Ramos (cell line): ENCODE results near the gene ATAD3B.
"Not testable (repeated sequence)": the region's sequence is repeated elsewhere in the genome, so short reads cannot be mapped to it uniquely, and the experiment has no call there.

Source experiments
- in situ Hi-C: fragments of 300-500 bp; cut with MboI; formaldehyde crosslinking; loops from one replicate; pipeline ENCODE4 v1.14.3; 2022; ENCODE audit warnings: low sequenced_read_pairs; ENCODE audit not compliant: unreplicated experiment

ATAD3B gene

DNA sequence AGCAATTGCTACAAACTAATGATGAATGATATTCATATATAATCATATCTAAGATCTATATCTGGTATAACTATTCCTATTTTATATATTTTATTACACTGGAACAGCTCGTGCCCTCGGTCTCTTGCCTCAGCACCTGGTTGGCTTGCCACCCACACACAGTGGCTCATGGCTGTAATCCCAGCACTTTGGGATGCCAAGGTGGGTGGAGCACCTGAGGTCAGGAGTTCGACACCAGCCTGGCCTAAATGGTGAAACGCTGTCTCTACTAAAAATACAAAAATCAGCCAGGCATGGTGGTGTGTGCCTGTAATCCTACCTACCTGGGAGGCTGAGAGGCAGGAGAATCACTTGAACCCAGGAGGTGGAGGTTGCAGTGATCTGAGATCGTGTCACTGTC, 34.2 kb downstream of the ATAD3B start:
- in situ Hi-C loops, result not testable (repeated sequence)

DNA sequence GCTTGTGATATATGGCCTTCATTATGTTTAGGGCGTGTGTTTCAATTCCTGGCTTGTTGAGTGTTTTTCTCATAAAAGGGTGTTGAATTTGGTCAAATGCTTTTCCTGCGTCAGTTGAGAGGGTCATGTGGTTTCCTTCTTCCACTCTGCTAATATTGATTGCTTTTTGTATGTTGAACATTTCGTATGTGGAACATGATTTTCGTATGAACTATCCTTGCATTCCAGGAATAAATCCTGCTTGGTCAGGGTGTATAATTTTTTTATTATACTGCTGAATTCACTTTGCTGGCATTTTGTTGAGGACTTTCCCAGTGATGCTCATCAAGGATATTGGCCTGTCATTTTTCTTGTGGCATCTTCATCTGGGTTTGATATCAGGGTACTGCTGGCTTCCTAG, 35.7 kb downstream of the ATAD3B start:
- in situ Hi-C loops, result no loop called here

DNA sequence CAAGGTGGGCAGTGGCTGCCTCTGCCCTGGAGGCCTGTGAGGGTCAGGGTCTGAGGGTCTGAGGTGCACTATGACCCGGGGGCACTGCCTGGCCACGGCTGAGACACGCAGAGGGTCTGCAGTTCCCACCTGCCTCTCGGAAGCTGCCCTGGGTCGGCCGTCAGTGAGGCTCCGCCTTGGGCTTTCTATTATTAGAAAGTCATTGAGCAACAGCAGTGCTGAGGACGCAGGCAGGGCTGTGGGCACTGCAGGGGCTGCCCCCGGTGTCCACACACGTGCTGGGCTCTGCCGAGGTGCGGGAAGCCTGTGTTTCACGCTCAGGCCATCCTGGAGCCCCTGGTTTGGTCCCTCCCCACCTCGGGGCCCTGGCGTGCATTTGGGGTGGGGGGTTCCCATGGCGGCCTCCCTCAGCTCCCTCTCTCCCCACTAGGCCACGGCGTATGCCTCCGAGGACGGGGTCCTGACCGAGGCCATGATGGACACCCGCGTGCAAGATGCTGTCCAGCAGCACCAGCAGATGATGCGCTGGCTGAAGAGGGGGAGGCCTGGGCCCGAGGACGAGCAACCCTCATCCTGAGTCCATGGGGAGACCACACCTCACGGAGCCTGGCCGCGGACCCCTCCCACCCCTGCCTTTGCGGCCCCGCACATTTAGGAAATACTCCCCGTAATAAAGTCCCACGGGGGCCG, 37.4 kb downstream of the ATAD3B start:
- in situ Hi-C loops, result not testable (repeated sequence)

- in situ Hi-C loops, result not testable (repeated sequence)
Observed at GRCh38 chr1:1509465-1509850, 37.9 kb downstream of the ATAD3B start.

- in situ Hi-C loops, result no loop called here
Observed at GRCh38 chr1:1510912-1511532, 39.5 kb downstream of the ATAD3B start.

DNA sequence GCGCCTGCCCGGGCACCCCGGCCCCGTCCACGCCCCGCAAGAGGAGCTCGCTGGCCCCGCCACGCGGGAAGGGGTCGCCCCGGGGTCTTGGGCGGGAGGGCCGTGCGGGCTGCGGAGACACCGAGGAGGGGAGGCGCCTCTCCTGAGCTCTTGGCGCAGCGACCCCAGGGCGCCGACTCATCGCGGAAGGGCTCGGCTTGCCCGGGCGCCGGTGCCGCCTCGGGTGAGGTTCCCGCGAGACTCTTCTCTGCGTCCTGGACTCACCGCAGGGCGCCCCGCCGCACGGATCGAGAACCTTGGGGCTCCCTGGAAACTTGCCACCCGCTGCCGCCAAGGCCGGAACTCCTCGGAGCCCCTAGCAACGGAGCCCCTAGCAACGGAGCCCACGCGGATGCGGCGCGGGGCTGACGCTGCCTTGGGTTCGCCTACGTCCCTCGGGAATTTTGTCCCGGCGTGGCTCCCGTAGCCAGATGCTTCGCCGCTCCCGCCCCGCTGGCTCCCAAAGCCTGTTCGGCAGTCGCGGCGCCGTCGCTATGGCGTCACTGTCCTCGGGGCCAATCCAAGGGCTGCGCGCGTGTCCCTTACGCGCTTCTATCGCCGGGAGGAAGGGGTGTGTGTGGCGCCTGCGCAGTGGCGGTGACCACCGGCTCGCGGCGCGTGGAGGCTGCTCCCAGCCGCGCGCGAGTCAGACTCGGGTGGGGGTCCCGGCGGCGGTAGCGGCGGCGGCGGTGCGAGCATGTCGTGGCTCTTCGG, 40.1 kb downstream of the ATAD3B start, which contains the start of gene ATAD3A:
Gene ATAD3A (plus strand): TSS at position 630 of the 753 bp plus-strand sequence. CDS start 107 bp downstream, at position 737.
- in situ Hi-C loops, result no loop called here

GRCh38 chr1:1512425-1512824, 40.9 kb downstream of the ATAD3B start:
- in situ Hi-C loops, result not testable (repeated sequence)

- in situ Hi-C loops, result not testable (repeated sequence)
Observed at GRCh38 chr1:1513675-1514074, 42.1 kb downstream of the ATAD3B start.

DNA sequence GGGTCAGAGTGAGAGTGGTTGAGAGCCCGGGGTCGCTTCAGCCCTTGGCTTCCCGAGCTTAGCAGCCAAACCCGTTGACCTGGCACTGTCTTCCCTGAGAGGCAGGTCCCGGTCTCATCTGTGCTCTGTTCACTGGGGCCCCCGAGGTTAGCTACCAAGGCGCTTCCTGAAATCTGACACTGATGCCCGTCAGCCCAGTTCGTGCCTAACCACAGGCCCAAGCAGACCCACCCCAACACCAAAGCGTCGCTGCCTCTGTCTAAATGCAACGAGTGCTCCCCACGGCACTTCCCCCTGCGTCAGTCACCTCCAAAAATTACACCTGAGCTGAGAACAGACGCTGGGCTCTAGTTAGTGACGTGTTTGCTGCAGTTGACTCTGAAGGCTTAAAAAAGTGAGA, 42.8 kb downstream of the ATAD3B start:
- in situ Hi-C loops, result not testable (repeated sequence)

DNA sequence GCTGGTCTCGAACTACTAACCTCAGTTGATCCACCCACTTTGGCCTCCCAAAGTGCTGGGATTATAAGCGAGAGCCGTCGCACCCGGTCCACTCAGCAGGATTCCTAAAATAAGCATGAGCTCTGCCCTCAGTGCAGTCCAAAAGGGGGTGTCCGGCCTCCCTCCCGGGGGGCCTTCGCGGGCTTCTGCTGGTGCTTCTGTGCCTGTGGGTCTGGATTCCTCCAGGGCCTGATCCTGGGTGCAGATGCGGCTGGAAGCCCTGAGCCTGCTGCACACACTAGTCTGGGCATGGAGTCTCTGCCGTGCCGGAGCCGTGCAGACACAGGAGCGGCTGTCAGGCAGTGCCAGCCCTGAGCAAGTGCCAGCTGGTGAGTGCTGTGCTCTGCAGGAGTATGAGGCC, 45.4 kb downstream of the ATAD3B start:
- in situ Hi-C loops, result not testable (repeated sequence)

GRCh38 chr1:1517973-1518620, 46.5 kb downstream of the ATAD3B start:
- in situ Hi-C loops, result no loop called here

DNA sequence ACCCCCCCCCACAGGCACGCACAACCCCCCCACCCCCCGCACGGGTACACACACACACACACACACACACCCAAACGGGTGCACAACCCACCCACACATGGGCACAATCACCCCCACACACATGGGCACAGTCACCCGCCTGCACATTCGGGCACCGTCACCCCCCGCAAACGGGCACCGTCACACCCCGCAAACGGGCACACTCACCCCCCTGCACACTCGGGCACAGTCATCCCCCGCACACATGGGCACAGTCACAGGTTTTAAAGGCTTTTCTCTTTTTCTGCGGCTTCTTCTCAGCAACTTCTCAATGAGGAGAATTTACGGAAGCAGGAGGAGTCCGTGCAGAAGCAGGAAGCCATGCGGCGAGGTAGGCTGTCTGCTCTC, 47.0 kb downstream of the ATAD3B start:
- in situ Hi-C loops, result not testable (repeated sequence)

DNA sequence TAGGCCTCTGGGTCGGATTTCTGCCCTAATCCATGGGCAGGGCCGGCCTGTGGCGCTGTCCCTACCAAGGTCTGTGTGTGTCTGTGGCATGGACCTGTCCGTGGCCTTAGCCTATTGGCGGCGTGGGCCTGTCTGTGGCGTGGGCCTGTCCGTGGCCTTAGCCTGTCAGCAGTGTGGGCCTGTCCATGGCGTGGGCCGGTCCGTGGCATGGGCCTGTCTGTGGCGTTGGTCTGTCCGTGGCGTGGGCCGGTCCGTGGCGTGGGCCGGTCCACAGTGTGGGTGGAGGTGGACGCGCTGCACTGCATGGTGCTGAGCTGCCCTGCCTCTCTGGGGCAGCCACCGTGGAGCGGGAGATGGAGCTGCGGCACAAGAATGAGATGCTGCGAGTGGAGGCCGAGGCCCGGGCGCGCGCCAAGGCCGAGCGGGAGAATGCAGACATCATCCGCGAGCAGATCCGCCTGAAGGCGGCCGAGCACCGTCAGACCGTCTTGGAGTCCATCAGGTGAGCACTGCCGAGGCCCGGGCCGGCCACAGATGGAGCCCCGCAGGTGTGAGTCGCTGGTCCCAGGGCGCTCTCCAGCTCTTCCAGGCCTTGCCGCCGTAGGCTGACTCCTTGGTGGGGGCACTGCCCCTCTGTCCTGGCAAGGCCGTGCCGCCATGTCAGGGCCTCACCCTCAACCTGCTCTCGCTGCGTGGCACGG, 48.4 kb downstream of the ATAD3B start:
- in situ Hi-C loops, result not testable (repeated sequence)

GRCh38 chr1:1521331-1521730, 49.8 kb downstream of the ATAD3B start:
- in situ Hi-C loops, result no loop called here

GRCh38 chr1:1522536-1522935, 51.0 kb downstream of the ATAD3B start:
- in situ Hi-C loops, result not testable (repeated sequence)

DNA sequence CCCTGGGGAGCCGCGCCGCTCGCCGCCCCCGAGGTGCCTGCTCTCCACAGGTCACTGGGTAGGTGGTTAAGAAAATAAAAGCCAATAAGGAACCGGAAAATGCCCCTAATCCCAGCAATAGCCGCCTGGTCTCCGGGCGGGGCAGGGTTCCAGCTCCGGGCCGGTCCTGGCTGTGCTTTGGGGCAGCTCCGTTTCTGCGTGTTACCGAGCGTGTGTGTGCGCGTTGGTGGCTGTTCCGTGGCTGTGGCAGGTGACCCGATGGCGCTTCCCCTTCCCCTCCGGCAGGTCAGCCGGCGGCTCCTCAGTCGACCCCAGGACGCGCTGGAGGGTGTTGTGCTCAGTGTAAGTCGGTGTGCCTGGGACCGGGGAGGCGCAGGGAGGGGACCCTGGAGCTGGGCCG, 51.7 kb downstream of the ATAD3B start:
- in situ Hi-C loops, result not testable (repeated sequence)

GRCh38 chr1:1523651-1524050, 52.1 kb downstream of the ATAD3B start:
- in situ Hi-C loops, result not testable (repeated sequence)

- in situ Hi-C loops, result not testable (repeated sequence)
Observed at GRCh38 chr1:1524750-1525383, 53.3 kb downstream of the ATAD3B start.

DNA sequence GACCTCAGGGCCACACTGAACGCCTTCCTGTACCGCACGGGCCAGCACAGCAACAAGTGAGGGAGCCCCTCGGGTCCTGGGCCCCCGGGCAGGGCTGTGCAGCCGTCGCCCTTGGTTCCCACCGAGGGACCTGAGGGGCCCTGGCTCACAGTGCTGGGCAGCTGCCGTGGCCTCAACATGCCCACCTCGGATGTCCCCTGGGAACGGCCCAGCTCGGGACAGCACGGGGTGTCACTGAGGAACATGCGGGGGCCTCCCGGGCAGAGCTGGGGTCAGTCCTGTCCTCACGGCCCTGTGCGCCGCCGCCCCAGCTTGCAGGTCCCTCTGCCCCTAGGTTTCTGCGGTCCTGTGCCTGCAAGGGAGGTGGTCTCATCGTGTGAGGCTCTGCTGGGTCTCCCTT, 54.9 kb downstream of the ATAD3B start:
- in situ Hi-C loops, result not testable (repeated sequence)
